ENCODE results near the gene COX7B.
"Not testable (repeated sequence)": the region's sequence is repeated elsewhere in the genome, so short reads cannot be mapped to it uniquely, and the experiment has no call there.

Gene COX7B, protein sequence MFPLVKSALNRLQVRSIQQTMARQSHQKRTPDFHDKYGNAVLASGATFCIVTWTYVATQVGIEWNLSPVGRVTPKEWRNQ

DNA sequence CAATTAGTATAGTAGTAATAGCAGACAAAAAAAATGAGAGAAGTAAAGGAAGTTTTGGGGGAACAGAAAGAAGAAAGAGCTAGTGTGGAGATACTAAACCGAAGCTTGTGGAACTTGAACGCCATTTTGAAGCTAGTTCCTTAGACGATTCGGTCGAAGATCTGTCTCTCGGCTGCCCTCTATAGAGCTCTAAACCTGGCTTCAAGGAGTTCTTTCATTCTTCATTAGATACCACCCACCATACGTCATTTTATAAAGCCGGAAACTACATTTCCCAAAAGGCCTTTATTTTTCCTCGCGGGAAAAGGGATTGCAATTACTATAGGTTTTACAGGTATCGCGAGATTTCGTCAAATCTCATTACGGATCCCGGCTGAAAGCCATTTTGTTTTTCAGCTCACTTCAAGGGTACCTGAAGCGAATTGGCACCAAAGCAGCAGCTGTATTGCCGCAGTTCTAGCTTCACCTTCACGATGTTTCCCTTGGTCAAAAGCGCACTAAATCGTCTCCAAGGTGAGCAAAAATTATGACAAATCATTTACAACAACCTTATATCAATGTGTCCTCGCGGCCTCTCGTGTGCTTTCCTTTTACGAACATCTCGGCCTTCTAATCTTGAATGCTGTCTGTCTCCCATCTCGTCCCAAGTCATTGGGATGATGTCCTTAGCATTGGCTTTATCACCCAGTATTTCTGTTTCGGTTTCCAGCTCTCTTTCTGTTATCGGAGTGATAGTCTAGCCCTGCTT, at the start of gene COX7B:
COX7B (plus strand) TSS at position 388 of the 748 bp plus-strand sequence; CDS start at position 474, 86 bp downstream.
- peak; percentile 71 for DNase-seq

DNA sequence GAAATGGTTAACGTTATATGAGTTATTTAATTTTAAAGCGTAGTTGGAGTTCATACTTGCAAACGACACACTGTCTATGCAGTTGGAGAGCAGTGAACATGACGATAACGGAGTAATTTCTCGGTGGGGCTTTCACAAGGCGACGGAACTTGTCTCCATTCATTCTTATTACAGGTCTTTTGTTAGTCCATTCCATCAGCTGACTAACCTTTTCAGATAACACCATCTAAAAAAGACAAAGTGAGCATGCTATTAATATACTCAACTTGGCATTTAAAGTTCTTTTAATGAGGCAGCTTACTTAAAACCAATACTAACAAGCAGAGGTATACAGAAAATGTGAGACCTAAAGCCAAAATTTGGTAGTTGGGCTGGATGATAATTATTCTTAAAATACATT, 23.9 kb upstream of the COX7B start:
- DNase-seq, result no peak

DNA sequence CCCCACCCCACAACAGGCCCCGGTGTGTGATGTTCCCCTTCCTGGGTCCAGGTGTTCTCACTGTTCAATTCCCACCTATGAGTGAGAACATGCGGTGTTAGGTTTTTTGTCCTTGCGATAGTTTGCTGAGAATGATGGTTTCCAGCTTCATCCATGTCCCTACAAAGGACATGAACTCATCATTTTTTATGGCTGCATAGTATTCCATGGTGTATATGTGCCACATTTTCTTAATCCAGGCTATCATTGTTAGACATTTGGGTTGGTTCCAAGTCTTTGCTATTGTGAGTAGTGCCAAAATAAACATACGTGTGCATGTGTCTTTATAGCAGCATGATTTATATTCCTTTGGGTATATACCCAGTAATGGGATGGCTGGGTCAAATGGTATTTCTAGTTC, 17.9 kb upstream of the COX7B start:
- DNase-seq, result not testable (repeated sequence)

DNA sequence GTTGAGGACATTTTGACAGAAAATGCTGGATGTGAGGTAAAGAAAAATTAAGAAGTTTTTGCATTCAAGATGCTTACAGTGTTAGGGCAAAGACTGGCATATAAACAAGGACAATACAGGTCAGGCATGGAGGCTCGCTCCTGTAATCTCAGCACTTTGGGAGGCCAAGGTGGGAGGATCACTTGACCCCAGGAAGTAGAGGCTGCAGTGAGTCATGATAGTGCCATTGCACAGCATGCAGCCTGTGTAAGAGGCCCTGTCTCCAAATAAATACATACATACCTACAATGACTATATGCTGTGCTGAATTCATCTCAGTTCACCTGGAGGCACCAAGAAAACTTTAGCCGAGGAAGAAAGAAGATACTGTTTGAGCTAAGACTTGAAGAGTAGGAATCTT, 6.4 kb upstream of the COX7B start:
- DNase-seq, result no peak

DNA sequence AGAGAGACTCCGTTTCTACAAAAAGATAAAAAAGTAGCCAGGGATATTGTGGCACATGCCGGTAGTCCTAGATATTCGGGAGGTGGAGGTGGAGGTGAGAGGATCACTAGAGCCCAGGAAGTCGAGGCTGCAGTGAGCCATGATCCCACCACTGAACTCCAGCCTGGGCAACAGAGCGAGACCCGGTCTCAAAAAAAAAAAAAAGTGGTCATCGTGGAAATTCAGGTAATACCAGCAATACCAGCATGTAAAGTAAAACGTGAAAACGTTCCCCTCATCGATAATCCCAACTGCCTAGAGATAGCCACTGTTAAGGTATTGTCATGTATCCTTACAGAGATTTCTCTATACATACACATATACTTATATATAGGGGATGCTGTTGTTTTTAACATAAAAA, 5.6 kb upstream of the COX7B start:
- DNase-seq, result no peak

DNA sequence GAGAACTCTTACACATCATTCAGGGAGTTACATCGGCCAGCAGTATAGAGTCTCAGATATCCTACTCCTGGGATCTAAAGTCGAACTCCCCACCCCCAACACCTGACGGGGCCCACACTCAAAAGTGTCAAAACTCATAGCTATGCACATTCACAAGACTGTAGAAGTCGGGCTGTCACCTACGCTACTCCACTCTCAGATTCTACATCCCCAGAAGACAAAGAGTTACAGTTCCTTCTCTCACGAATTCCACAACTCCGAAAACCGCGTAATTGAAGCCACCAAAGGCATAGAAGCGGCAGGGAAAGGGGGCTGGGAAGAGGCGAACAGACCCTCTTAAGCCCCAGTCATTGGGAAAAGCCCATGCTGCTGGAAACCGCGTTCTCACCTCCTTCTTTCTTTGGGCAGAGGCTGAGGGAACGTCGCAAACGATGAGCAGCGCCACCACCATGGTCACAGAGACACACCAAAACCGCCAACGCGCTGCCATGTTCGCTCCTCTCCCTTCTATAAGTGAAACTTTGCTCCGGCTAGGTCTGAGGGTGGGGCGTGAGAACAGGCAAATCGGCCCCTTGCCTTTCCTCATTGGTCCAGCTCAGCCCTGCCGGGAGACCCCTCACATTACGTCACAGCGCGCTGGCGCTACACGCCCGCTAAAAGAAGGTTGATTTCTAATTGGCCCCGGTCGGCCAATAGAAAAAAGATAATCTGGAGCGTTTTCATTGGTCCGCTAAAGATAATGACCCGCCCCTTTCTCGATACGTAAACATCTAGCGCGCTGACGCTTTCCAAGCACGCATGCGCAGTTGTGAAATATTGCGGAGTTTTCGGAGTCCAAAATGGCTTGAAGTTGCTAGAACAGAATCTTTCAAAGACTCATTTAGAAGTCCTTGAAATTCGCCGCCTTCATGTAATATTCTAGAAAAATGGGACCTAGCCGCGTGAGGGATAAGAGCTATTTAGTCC, 4.1 kb upstream of the COX7B start, which contains the start of gene MAGT1:
MAGT1 (minus strand) TSS at position 515 of the 966 bp plus-strand sequence; CDS start at position 490, 25 bp downstream.
- peak; percentile 86 for DNase-seq

DNA sequence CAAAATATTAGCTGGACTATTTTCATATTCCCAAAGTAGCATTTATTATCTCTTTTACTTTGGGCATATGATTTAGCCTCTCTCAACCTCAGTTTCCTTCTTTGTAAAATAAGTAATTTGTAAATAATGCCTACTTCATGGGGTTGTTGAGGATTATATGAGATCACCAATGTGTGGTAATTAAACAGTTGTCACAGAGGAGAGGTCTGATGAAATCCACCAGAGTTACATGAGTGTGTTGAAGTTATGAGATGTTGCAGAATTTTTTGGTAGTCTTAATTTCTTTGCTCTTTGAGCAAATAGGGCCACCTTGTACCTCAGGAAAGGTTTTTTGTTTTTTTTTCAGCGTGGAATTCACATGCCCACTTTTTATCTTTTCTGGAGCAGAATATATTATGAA, 1.4 kb downstream of the COX7B start:
- no peak for DNase-seq

DNA sequence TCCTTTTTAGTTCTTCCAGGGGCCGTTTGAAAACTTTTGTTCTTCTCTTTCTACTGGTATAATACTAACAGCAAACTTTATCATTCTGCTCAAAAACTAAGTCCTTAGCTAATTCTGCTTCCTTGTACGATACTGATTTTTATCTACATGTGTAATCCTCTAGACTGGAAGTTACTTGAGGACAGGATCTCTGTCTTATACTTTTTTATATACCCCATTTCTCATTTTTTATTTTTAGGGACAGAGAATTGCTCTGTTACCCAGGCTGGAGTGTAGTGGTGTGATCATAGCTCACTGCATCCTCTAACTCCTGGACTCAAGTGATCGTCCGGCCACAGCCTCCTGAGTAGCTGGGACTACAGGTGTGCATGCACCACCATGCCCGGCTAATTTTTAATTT, 2.2 kb downstream of the COX7B start:
- no peak for DNase-seq

DNA sequence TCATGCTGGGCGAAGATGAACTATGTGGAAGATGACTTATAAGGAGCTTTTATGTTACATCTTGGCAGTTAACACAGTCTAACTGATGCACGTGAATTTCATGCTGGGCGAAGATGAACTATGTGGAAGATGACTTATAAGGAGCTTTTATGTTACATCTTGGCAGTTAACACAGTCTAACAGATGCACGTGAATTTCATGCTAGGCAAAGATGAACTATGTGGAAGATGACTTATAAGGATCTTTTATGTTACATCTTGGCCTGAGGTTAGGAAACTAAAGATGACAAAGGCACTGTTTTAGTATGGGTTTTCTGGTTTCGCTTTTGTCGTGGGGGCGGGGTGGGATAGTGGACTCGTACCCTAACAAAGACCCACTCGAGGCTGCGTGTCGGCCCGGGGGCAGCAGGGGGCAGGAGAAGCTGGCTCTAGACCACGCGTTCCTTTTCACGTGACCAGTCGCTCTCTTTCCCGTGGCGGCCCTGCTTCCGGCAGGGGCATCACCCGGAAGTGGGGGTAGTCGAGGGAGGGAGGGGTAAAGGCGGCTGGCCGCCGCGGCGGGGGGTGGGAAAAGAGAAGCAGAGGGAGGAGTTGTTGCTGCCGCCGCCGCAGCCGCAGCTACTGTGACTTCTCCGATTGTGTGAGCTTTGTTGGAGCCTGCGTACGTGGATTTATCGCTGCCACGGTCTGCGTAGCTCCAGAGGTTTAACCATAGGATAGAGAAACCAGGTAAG, 11.0 kb downstream of the COX7B start, which contains the start of gene ATP7A:
ATP7A (plus strand) TSS at position 586 of the 733 bp plus-strand sequence. CDS start 60,949 bp downstream, outside the sequence.
- DNase-seq, result peak; percentile 92

DNA sequence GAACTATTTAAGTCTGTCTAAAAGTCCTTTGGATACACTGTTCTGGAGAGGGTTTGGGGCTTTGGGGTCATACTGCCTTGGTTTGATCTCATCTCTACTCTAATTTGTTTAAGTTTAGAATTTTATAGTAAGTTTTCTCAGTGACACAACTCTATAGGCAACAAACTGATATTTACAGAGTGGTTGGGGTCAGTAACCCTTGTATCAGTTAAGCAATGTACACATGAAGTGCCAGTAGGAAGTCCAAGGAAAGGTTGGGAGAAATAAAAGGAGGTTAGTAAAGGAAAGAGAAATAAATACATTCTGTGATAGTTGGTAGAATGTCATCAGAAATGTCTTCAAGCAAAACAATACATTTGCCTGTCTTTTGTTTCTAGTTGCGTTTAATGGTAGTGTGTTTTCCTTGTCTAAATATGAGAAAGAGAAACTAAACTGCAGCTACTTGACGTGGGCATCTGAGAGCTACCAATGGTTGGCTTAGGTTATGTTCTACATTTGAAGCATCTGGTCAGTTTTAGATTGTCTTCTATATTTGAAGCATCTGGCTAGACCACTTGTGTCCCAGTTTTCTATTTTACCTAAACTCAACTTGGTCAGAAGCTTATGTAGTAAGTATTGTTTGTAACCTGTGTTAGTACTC, 18.1 kb downstream of the COX7B start:
- DNase-seq, result no peak

DNA sequence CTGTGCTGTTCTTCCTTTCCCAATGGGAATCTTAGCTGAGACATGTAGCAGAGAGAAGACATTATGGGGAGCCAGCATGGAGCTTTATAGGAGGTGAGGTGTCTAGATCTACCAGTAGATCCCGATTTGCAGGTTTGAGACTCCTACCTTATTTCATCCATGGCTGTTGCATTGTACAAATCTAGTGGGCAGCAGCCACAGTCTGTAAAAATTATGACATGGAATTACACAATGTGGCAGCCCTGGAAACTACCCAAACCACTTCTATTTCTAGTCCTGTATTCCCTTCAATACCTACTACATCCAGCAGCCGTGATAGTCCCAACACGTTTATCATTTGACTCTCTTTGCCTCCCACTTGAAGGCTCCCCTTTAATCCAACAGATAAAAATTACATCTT, 19.3 kb downstream of the COX7B start:
- DNase-seq, result no peak

DNA sequence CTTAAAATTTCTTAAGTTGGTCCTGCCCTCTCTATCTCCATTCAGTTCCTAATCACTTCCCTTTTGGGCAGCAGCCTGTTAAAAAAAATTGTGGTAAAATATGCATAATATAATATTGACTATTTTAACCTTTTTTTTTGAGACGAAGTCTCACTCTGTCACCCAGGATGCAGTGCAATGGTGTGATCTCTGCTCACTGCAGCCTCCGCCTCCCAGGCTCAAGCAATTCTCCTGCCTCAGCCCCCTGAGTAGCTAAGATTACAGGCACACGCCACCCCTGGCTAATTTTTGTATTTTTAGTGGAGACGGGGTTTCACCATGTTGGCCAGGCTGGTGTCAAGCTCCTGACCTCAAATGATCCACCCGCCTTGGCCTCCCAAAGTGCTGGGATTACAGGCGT, 20.1 kb downstream of the COX7B start:
- not testable (repeated sequence) for DNase-seq

DNA sequence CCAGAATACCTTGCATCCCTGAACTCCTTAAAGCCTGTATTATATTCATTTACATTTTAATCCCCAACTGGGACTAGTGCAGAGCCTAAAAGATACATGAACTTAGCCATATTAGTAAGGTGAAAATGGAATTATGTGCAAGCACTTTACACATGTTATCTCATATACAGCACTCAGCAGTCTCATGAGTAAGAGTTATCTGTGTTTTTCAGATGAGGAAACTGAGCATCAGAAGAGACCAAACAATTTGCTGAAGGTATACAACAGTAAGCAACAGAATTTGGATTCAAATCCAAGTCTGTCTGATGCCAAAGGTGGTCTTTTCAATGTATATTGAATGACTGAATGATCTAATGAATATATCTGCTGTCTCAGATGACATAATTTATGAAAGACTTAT, 23.5 kb downstream of the COX7B start:
- DNase-seq, result no peak

DNA sequence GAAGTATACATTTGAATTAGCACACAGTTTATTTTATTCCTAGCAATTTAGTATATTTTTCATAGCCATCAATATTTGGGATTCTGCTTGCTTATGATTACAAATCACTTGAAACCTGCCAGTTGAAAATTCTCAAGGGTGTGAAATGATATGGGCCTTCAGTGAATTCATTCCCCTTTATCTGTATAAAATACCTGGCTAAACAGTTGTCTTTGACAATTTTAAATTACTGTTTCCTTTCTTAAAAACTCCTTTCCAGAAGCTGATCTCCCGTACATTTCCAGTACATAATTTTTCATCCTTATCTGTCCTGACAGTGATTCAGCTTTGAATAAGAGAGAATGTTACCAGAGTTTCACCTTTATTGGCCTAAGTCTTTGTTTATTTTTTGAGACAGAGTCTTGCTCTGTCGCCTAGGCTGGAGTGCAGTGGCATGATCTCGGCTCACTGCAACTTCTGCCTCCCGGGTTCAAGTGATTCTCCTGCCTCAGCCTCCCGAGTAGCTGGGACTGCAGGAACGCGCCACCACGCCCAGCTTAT, 25.1 kb downstream of the COX7B start:
- DNase-seq, result no peak

DNA sequence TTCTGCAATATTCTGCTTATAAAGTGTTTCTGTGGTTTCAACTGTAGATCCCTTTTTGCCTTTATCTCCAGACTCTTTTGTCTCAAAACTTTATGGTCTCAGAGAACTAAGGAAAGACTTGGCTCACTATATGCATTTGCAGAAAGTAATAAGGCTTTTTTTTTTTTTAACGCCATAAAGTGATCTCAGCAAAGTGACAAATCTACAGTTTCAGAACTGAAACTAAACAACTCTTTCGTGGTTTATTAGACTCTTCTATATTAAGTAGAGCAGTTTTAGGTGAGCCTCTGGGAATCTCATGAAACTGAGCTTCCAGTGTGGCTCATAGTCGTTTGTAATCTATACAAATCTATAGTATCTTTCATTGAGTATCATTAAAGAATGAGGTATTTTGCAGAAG, 26.5 kb downstream of the COX7B start:
- no peak for DNase-seq

DNA sequence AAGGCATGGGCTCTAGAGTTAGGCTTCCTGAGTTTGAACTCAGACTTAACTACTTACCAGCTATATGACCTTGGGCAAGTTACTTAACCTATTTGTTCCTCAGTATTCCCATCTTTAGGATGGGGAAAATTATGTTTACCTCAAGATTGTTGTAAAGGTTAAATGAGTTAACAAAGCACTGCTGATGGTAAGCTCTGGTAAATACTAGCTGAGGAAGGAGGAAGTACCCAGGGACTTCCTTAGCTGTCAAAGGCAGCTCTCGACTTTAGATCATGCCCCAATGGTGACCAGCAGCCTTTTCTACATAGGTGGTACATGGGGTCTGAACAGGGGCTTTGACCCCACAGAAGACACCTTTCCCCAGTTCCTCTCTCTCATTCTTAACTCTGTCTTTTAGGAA, 31.3 kb downstream of the COX7B start:
- DNase-seq, result no peak

DNA sequence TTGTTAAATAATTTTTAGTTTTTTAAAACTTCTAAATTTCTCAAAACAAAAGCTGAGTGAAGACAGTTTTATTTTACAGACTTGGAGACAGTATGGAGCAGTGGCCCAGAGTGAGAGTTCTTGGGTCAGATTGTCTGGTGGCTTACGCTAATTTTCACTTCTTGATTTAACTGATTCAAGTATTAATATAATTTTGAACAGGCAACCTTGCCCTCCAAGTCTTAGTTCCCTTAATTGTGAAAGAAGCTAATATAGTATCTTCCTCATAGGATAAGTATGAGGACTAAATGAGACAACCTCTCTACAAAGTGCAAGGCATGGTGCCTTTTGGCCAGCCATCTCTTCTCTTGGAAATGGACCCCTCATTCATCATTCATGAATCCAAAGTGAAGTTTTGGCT, 36.6 kb downstream of the COX7B start:
- DNase-seq, result no peak

DNA sequence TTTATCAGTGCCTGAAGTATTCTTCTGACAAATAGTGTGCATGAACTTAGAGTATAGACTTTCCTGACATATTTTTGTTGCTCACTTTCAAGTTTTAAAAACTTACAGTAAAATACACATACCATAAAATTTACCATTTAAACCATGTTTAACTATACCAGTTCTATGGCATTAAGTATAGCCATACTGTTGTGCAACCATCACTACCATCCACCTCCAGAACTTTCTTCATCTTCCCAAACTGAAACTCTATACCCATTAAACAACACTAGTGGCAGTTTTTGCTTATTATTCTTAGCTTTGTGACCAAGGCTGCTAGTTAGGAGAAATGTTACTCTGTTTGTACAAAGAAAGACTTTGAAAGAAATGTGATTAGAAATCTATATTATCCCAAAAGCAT, 37.0 kb downstream of the COX7B start:
- no peak for DNase-seq

DNA sequence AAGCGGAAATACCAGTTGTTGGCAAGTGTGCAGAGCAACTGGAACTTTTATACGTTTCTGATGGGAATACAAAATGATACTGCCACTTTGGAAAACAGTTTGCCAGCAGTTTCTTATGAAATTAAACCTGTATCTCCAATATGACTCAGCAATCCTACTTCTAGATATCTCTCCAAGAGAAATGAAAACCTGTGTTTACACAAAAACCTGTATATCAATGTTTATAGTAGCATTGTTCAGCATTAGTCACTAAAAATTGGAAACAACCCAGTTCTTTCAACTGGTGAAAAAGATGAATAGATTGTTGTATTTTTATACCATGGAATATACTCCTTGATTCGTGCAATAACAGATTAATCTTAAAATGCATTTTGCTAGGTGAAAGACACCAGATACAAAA, 38.0 kb downstream of the COX7B start:
- DNase-seq, result no peak

DNA sequence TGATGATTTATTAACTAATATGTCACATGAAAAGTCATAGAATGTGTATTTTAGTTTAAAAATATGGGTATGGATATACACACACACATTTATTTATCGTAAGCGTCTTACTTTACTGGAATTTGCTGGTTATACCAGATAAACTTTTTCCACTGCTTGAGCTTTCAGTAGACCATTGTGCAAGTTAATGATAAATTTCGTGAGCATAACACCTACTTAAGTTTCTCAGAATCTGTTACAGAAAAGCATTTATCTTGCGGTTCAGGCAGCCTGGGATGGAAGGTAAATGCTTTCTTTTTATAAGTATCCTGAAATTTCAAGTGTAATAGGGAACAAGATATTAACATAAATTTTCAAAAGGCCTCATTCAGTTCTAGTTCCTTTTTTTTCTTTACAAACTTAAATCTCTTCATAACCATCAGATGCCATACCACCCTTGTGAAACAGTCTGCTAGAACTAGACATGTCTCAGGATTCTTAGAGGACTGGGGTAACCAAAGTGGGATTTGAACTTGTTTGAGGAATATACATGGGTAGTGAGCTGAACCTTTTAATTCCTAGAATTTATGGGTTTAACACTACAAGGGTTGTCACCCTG, 38.9 kb downstream of the COX7B start:
- DNase-seq, result no peak

DNA sequence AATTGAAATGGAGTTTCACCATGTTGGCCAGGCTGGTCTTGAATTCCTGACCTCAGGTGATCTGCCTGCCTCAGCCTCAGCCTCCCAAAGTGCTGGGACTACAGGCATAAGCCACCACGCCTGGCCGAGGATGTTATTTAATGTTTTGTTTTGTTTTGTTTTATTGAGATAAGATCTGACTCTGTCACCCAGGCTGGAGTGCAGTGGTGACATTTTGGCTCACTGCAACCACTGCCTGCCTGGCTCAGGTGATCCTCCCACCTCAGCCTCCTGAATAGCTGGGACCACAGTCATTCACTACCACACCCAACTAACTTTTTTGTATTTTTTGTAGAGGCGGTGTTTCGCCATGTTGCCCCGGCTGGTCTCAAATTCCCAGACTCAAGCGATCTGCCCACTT, 45.8 kb downstream of the COX7B start:
- DNase-seq, result not testable (repeated sequence)

All from activated CD8-positive, alpha-beta memory T cell treated with anti-CD3 and anti-CD28 coated beads for 24 hours (primary cell).